HL-60 (cell line): ENCODE data around the gene MAPT.

Source experiments
- CTCF ChIP-seq: IDR thresholded peaks from one replicate; pipeline ENCODE4 v1.5.1; 2011; ENCODE audit warnings: low read length, control low read depth, inconsistent platforms; ENCODE audit not compliant: insufficient read depth
- GABPA ChIP-seq: IDR thresholded peaks from 2 replicates; pipeline ENCODE4 v1.6.1; 2012; ENCODE audit warnings: low read depth
- POLR2AphosphoS5 ChIP-seq: IDR thresholded peaks from 2 replicates; pipeline ENCODE4 v1.6.1; 2012; ENCODE audit warnings: low read depth
- REST ChIP-seq: IDR thresholded peaks from 2 replicates; pipeline ENCODE4 v1.6.1; 2012; ENCODE audit warnings: low read depth; ENCODE audit not compliant: insufficient replicate concordance
- SPI1 ChIP-seq: IDR thresholded peaks from 2 replicates; pipeline ENCODE4 v1.6.1; 2012; ENCODE audit warnings: low read depth, mild to moderate bottlenecking, borderline replicate concordance

- no peak for TF ChIP-seq CTCF
- no peak for TF ChIP-seq POLR2AphosphoS5
- TF ChIP-seq SPI1: no peak
- no peak for TF ChIP-seq REST
- no peak for TF ChIP-seq GABPA
These were observed 46.6 kb upstream of the MAPT start for GRCh38 chr17:45847747-45848146.
